Spleen (tissue), 11 donors: ENCODE results near the gene KIAA1549. TPM values are rescaled to one million over a fixed set of nuclear protein-coding genes. Genes with fewer than 3 reads are reported as not detected.

Source experiments
- DNase-seq: peaks from one replicate; pipeline ENCODE4 v3.0.0-alpha.2; 2020
- H3K27ac ChIP-seq, 8 donors: fragments of 200-600 bp; sonication (generic) in 7 of 8; 1 replicate in 4 of 8; 2 replicates in 4 of 8; pipeline versions ENCODE4 v1.5.0 to v1.8.0; 2016 to 2021; ENCODE audit warnings: inconsistent platforms in 4 of 8, mild to moderate bottlenecking in 4 of 8, moderate library complexity in 1 of 8
- H3K27me3 ChIP-seq, 7 donors: fragments of 200-600 bp; sonication (generic) in 6 of 7; replicated peaks in 1 of 7; 1 replicate in 4 of 7; 2 replicates in 3 of 7; pipeline versions ENCODE4 v1.5.0 to v1.8.0; 2016 to 2021; ENCODE audit warnings: inconsistent platforms in 3 of 7, mild to moderate bottlenecking in 1 of 7
- H3K36me3 ChIP-seq, 6 donors: fragments of 200-600 bp; sonication (generic) in 5 of 6; 1 replicate in 4 of 6; 2 replicates in 2 of 6; pipeline versions ENCODE4 v1.5.0 to v1.8.0; 2016 to 2021; ENCODE audit warnings: inconsistent platforms in 2 of 6
- H3K4me1 ChIP-seq, 6 donors: fragments of 200-600 bp; sonication (generic) in 5 of 6; 1 replicate in 3 of 6; 2 replicates in 3 of 6; pipeline versions ENCODE4 v1.5.0 to v1.8.0; 2016 to 2021; ENCODE audit warnings: inconsistent platforms in 3 of 6
- H3K4me3 ChIP-seq, 8 donors: fragments of 200-600 bp; sonication (generic) in 7 of 8; 1 replicate in 4 of 8; 2 replicates in 4 of 8; pipeline versions ENCODE4 v1.5.0 to v1.8.0; 2016 to 2021; ENCODE audit warnings: inconsistent platforms in 4 of 8, mild to moderate bottlenecking in 4 of 8, moderate library complexity in 2 of 8
- H3K9me3 ChIP-seq, 8 donors: fragments of 200-600 bp; sonication (generic) in 7 of 8; 1 replicate in 4 of 8; 2 replicates in 4 of 8; pipeline versions ENCODE4 v1.5.0 to v1.8.0; 2016 to 2021; ENCODE audit warnings: inconsistent platforms in 4 of 8
- CTCF ChIP-seq, 11 experiments: fragments of 200-600 bp in 7 of 11; fragments of 450-650 bp in 4 of 11; sonication (generic) in 4 of 11; IDR thresholded peaks in 8 of 11; conservative IDR thresholded peaks in 3 of 11; 1 replicate in 7 of 11; 2 replicates in 4 of 11; pipeline versions ENCODE4 v1.4.0 to v1.8.0; 2016 to 2021; ENCODE audit warnings: antibody characterized with exemption in 11 of 11, inconsistent platforms in 4 of 11, mild to moderate bottlenecking in 1 of 11
- POLR2A ChIP-seq, 3 donors: fragments of 450-650 bp; IDR thresholded peaks; one replicate each; pipeline ENCODE4 v1.5.1; 2017; ENCODE audit warnings: antibody characterized with exemption in 3 of 3, mild to moderate bottlenecking in 1 of 3
- POLR2AphosphoS5 ChIP-seq, 3 donors: sonication (generic); formaldehyde crosslinking; IDR thresholded peaks; one replicate each; pipeline ENCODE4 v1.5.1; 2017; ENCODE audit warnings: antibody characterized with exemption in 3 of 3
- WGBS, 5 donors: extraction: QIAGEN DNeasy Blood & Tissue Kit in 3 of 5; methylation state at CpG; one replicate each; pipeline versions ENCODE4 v1.1.5 to v1.1.7; 2013 to 2018; 5-methylcytosine and 5-hydroxymethylcytosine counted together
- intact Hi-C: fragments of 100-400 bp; cut with DNase I; formaldehyde crosslinking; loops from one replicate; pipeline ENCODE4 v1.15.0; 2023; ENCODE audit warnings: low total_unique reads
- polyA plus RNA-seq, 3 donors: library from polyadenylated mRNA; stranded (reverse); fragments of 200-250 nt; gene quantifications; one replicate each; pipeline ENCODE4 v1.2.1, GENCODE V29; 2013
- total RNA-seq, 7 donors: library from RNA; depleted of rRNA in 3 of 7; stranded (reverse); fragments of >200 nt in 3 of 7; fragmentation: NEBNext Ultra II Directional in 4 of 7; extraction: Animal tissue kit (Norgen Biotek cat#: 25700) in 4 of 7; gene quantifications; one replicate each; pipeline versions ENCODE4 v1.1.0 to v1.2.1, GENCODE V29; 2016 to 2021
- donor health status: healthy with polysubstance abuse.
- donor health status: DM: no; HTN: no; CAD: no; lungs with moderate emphysema.
- donor health status: DM: no; HTN: no; CAD: no.
- donor health status: Bipolar disorder and iron deficiency.
- donor health status: healthy.
- donor health status: DM: no; HTN: no; CAD: no.
- donor health status: DM: yes; HTN: yes; CAD: no.

KIAA1549 gene
- total and polyA plus RNA-seq, 10 donors, result 0.03 to 1.8 (median 0.85) TPM

- no peak overlapping the region for H3K4me3 ChIP-seq
- H3K9me3 ChIP-seq, result no peaks in the 10 kb centered on the region
- peak in 2 of 3 donors; percentile 18 to 21 for TF ChIP-seq POLR2AphosphoS5 (IDR thresholded peaks at IDR 0.05)
- no peak for TF ChIP-seq CTCF (IDR thresholded peaks at IDR 0.05 in 8 of 11, conservative IDR thresholded peaks at IDR 0.05 in 3 of 11)
- no peak for TF ChIP-seq POLR2A (IDR thresholded peaks at IDR 0.05)
- H3K27ac ChIP-seq, result no peak overlapping the region
- WGBS, 5 donors, result 73 to 92% (median 86%) methylated on average over 10 of the region's 10 CpGs
- intact Hi-C loops, result no loop called here
- H3K4me1 ChIP-seq, result peaks cover 0 to 10% (median 0%) of the 10 kb centered on the region in 6 donors
- no peaks in the 10 kb centered on the region for H3K36me3 ChIP-seq
- peaks cover 0 to 8% (median 0%) of the 10 kb centered on the region in 7 donors for H3K27me3 ChIP-seq
- DNase-seq, result no peak
Observed at GRCh38 chr7:138903186-138903820, 77.9 kb downstream of the KIAA1549 start.

GRCh38 chr7:138902161-138902560 is 79.0 kb downstream of the KIAA1549 start:
- H3K4me1 ChIP-seq, result peaks cover 0 to 11% (median 0%) of the 10 kb centered on the region in 6 donors
- peaks cover 0 to 8% (median 0%) of the 10 kb centered on the region in 7 donors for H3K27me3 ChIP-seq
- no peaks in the 10 kb centered on the region for H3K36me3 ChIP-seq
- H3K4me3 ChIP-seq, result no peak overlapping the region
- intact Hi-C loops, result no loop called here
- H3K9me3 ChIP-seq, result no peaks in the 10 kb centered on the region
- 58 to 84% (median 64%) methylated on average over 3 of the region's 3 CpGs for WGBS, 5 donors
- TF ChIP-seq POLR2A (IDR thresholded peaks at IDR 0.05) (no peak), CTCF (IDR thresholded peaks at IDR 0.05 in 8 of 11, conservative IDR thresholded peaks at IDR 0.05 in 3 of 11) (no peak), POLR2AphosphoS5 (IDR thresholded peaks at IDR 0.05) (no peak)
- no peak overlapping the region for H3K27ac ChIP-seq
- DNase-seq, result no peak

GRCh38 chr7:138900035-138900828 is 81.0 kb downstream of the KIAA1549 start:
- TF ChIP-seq POLR2A (IDR thresholded peaks at IDR 0.05) (no peak), CTCF (IDR thresholded peaks at IDR 0.05 in 8 of 11, conservative IDR thresholded peaks at IDR 0.05 in 3 of 11) (no peak), POLR2AphosphoS5 (IDR thresholded peaks at IDR 0.05) (no peak)
- H3K27me3 ChIP-seq, result peaks cover 0 to 8% (median 0%) of the 10 kb centered on the region in 7 donors
- WGBS, 5 donors, result 66 to 87% (median 80%) methylated on average over 12 of the region's 12 CpGs
- peaks cover 0 to 11% (median 0%) of the 10 kb centered on the region in 6 donors for H3K4me1 ChIP-seq
- intact Hi-C loops, result no loop called here
- no peaks in the 10 kb centered on the region for H3K9me3 ChIP-seq
- H3K4me3 ChIP-seq, result no peak overlapping the region
- no peak for DNase-seq
- H3K36me3 ChIP-seq, result no peaks in the 10 kb centered on the region
- no peak overlapping the region for H3K27ac ChIP-seq

GRCh38 chr7:138898802-138899201 is 82.4 kb downstream of the KIAA1549 start:
- intact Hi-C loops, result no loop called here
- peaks cover 0 to 8% (median 0%) of the 10 kb centered on the region in 7 donors for H3K27me3 ChIP-seq
- peaks cover 0 to 11% (median 0%) of the 10 kb centered on the region in 6 donors for H3K4me1 ChIP-seq
- H3K36me3 ChIP-seq, result no peaks in the 10 kb centered on the region
- TF ChIP-seq POLR2AphosphoS5 (IDR thresholded peaks at IDR 0.05) (no peak), POLR2A (IDR thresholded peaks at IDR 0.05) (no peak), CTCF (IDR thresholded peaks at IDR 0.05 in 8 of 11, conservative IDR thresholded peaks at IDR 0.05 in 3 of 11) (no peak)
- WGBS, 5 donors, result 77 to 95% (median 84%) methylated on average over 8 of the region's 8 CpGs
- H3K27ac ChIP-seq, result no peak overlapping the region
- no peaks in the 10 kb centered on the region for H3K9me3 ChIP-seq
- no peak overlapping the region for H3K4me3 ChIP-seq
- DNase-seq, result no peak
